HG03025 (cell line): Measurements from ENCODE around the gene MAP3K9.
A peak's percentile ranks its signal among the peaks of the same experiment; 100 is the strongest.
"Not testable (repeated sequence)": the region's sequence is repeated elsewhere in the genome, so short reads cannot be mapped to it uniquely, and the experiment has no call there.

Source experiments
- ATAC-seq: cut with Tn5 transposase; IDR thresholded peaks from one replicate; pipeline ENCODE4 v1.9.1; 2021; ENCODE audit warnings: mild to moderate bottlenecking, moderate library complexity; ENCODE audit not compliant: unreplicated experiment, low FRiP score

The MAP3K9 gene

DNA sequence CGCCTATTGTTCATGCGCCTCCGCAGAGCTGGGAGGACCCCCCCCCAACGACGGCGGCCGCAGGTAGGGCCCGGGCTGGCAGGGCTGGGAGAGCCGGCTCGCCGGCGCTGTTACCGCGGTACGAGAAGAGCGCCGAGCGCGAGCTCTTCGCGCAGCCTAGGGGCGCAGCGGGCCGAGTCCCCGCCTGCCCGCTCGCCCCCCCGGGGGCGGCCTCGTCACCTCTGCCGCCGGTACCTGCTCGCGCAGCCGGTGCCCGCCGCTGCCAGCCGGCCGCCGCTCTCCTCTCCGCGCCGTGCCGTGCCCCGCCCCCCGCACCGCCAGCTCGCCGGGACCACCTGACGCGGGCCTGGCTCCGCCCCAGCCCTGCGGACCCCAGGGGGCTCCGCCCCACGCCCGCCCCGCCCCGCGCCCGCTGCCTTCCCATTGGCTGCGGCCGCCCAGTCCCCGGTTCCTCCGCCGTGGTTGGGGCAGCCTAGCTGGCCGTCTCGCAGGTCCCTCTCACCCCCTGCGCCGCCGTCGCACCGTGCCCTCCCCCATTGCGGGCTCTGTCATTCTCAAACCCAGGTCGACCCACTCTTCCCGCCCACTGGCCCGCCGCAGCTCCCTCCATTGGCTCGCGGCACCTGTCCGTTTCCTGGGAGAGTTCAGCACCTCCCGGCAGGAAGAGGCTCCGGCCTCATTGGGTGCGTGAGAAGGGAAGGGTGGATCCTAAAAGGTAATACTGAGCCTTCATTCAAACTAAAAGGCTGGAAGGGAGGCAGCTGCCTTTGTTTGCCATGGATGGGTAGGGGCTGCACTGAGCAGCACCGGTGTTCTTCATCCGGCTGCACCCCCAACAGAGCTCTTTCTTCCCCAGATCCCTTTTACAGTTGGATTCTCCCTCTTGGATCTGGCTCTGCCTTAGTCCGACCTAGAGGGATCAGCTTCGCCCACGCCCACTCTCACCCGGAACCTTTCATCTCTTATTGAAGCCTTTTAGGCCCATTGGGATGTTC, at the start of gene MAP3K9:
TSS of gene MAP3K9 (minus strand) at position 289 of the 995 bp plus-strand sequence. CDS start 342 bp downstream, outside the sequence.
- ATAC-seq: peak; percentile 77

GRCh38 chr14:70858641-70859040, 49.3 kb upstream of the MAP3K9 start:
- ATAC-seq: no peak

DNA sequence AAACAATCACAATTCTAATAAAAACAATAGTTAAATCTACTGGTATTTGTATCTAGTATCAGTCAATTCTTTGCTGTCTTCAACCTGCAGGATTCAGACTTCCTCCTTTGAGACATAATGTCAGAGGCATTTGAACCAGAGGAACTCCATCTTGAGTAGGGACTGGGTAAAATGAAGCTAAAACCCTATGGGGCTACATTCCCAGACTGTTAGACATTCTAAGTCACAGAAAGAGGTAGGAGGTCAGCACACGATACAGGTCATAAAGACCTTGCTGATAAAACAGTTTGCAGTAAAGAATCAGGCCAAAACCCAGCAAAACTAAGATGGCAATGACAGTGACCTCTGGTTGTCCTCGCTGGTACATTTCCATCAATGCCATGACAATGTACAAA, 48.2 kb upstream of the MAP3K9 start:
- no peak for ATAC-seq

DNA sequence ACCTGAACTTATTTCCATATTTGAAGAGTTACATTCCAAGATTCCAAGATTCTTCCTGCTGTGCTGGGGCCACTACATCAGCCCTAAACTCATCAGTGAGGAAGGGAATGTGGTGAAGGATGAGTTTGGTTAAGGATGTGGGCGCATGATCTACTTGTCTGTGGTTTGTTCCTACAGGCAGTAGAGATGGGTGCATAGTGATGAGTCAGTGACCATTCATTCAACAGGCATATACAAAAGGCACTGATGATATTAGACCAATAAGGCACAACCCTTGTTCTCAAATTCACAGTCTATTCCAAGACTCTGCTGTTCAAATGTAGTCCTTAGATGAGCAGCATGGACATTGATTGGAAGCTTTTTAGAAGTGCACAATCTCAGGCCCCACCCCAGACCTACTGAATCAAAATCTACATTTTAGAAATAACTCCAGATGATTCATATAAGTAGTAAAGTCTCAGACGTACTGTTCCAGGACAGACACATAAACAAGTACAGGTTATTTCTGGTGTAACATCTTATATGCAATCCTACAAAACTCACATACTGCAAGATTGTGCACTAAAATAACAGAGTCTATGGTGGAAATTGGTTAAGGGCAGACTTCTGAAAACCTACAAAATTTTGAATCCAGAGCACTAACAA, 47.7 kb upstream of the MAP3K9 start:
- ATAC-seq: no peak

- no peak for ATAC-seq
Measured at GRCh38 chr14:70855486-70855885, 46.2 kb upstream of the MAP3K9 start.

DNA sequence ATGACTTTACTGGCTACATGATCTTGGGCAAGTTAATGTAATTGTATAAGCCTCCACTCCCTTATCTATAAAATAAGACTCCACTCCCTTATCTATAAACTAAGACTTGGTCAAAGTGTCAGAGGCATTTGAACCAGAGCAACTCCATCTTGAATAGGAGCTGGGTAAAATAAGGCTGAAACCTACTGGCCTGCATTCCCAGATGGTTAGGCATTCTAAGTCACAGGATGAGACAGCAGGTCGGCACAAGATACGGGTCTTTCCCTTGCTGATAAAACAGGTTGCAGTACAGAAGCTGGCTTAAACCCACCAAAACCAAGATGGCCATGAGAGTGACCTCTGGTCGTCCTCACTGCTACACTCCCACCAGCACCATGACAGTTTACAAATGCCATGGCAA, 44.3 kb upstream of the MAP3K9 start:
- not testable (repeated sequence) for ATAC-seq

GRCh38 chr14:70847406-70848090, 38.2 kb upstream of the MAP3K9 start:
- ATAC-seq: no peak

DNA sequence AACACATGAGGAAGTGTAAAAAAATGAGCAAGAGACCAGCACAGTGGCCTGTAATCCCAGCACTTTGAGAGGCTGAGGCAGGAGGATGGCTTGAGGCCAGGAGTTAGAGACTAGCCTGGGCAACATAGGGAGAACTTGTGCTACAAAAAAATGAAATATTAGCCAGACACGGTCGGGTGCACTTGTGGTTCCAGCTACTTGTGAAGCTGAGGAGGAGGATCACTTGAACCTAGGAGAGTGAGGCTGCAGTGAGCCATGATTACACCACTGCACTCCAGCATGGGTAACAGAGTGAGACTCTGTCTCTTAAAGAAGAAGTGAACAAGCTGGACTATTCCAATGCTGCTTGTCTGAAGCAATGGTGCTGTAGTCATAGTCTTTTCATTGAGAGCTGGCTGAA, 36.3 kb upstream of the MAP3K9 start:
- ATAC-seq: no peak

GRCh38 chr14:70842851-70843462, 33.6 kb upstream of the MAP3K9 start:
- ATAC-seq: no peak

- no peak for ATAC-seq
Measured at GRCh38 chr14:70838076-70838475, 28.8 kb upstream of the MAP3K9 start.

DNA sequence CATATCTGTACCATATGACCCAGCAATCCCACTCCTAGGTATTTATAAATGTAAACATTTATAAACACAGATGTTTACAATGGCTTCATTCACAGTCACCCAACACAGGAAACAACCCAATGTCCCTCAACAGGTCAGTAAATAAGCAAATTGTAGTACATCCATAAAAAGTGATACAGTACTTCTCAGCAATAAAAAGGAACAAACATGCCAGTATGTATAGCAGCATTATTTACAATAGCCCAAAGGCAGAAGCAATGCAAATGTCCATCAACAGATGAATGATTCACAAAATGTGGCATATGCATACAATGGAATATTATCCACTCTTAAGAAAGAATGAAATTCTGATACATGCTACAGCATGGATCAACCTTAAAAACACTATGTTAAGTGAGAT, 27.6 kb upstream of the MAP3K9 start:
- no peak for ATAC-seq

DNA sequence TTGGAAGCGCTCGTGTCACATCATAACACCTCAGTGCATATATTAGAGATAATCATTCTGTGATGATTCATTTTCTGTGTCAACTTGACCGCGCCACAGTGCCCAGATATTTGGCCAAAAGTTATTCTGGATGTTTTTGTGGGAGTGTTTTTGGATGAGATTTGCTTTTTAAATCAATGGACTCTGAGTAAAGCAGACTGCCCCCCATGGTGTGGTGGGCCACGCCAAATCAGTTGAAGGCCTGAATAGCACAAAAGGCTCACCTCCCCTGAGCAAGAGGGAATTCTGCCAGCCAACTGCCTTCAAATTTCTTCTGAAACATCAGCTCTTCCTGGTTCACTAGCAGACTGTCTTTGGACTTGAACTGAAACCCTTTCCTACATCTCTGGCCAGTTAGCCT, 24.6 kb upstream of the MAP3K9 start:
- ATAC-seq: no peak

DNA sequence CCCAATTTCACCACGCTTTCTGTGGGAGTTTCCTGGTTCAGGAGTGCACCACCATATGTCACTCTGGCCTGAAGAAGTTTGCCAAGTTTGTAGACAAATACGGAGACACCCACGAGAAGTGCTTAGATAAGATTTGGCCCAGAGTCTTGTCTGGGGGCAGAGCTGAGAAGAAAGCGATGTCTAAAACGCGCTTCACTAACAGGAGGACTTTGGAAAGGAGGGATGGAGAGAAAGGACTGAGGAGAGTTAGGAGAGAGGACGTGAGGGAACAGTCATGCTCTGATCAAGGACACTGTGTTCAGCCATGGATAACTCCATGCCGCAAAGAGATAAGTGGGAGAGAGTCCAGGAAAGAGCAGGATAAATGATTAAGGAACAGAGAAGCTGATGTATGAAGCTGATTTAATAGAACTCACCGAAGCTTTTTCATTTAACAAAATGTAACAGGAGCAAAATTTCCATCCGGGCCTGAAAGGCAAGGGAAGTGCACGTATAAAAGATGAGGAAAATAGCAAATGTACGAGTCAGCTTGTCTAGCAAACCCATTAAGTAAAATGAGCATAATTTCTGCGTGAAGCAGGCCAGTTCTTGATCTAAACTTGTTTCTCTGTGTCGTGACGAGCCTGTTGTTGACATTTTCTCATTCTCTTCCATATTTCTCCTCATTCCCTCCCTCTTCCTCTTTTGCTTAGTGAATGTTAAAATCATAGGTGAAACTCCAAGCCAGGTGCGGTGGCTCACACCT, 23.4 kb upstream of the MAP3K9 start:
- no peak for ATAC-seq

DNA sequence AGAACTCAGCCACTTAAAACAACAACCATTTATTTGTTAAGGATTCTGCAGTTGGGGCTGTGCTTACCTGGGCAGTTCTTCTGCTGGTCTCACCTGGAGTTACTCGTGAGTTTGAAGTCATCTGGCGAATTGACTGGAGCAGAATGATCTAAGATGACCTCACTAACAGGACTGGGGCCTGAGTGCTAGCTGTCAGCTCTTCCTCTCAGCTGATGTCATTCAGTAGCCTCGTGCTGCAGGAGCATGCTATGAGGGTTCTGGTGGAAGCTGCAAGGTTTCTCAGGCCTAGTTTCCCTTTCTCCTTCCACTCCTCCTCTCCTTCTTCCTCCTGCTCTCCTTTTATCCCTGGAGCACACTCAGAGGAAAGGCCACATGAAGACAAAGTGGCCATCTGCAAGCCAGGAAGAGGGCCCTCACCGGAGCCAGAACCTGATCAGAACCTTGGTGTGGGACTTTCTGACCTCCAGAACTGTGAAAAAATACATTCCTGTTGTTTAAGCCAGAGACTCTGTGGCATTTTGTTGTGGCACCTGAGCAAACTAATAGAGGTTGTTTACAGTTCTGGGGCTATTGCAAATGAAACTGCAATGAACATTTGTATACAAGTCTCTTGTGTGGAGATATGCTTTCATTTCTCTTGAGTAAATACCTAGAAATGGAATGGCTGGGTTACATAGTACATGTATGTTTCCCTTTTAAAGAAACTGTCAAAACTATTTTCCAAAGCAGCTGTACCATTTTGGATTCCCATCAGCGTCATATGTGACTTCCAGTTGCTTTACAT, 21.9 kb upstream of the MAP3K9 start:
- ATAC-seq: no peak

- ATAC-seq: no peak
Measured at GRCh38 chr14:70828188-70828587, 18.9 kb upstream of the MAP3K9 start.

- ATAC-seq: no peak
Measured at GRCh38 chr14:70827752-70828151, 18.4 kb upstream of the MAP3K9 start.

- ATAC-seq: no peak
Measured at GRCh38 chr14:70827347-70827746, 18.0 kb upstream of the MAP3K9 start.

DNA sequence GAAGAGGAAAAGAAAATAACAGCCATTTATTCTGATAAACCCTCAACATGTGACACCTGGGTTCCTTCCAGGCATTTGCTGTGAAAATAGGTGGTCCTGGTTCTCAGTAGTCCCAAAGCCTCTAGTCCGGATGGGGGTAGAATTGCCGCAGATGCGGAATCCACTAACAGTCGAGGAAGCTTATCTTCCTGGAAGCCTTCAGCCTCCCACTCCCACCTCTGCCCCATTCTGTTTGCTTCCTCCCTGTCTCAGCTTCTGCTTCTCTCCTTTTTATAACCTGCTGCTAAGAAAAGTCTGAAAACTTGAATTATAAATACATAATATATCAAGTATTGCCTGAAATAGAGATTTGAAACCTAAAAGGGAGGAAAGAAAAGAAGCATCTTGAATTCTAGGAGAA, 14.0 kb upstream of the MAP3K9 start:
- ATAC-seq: no peak

- ATAC-seq: no peak
Measured at GRCh38 chr14:70822530-70823185, 13.3 kb upstream of the MAP3K9 start.
